Cardiac muscle cell (in vitro differentiated cells and primary cell): ENCODE measurements around the gene EIF3K. TPM values are rescaled to one million over a fixed set of nuclear protein-coding genes. Genes with fewer than 3 reads are reported as not detected.
A peak's percentile ranks its signal among the peaks of the same experiment; 100 is the strongest.

Experiments
- DNase-seq, 2 donors: peaks; one replicate each; pipeline versions ENCODE4 v3.0.0 to v3.0.0-alpha.2; 2010 to 2017; ENCODE audit warnings: low read depth in 1 of 2, low spot score in 1 of 2
- H3K27ac ChIP-seq: fragments of 200-600 bp; sonication (generic); 2 replicates; pipeline ENCODE4 v1.5.1; 2016
- H3K27me3 ChIP-seq: fragments of 200-600 bp; sonication (generic); 2 replicates; pipeline ENCODE4 v1.6.0; 2016; ENCODE audit warnings: control low read depth
- H3K36me3 ChIP-seq: fragments of 200-600 bp; sonication (generic); 2 replicates; pipeline ENCODE4 v1.5.1; 2016; ENCODE audit warnings: control low read depth
- H3K4me1 ChIP-seq: fragments of 200-600 bp; sonication (generic); 2 replicates; pipeline ENCODE4 v1.8.1; 2017; ENCODE audit warnings: low read depth, mild to moderate bottlenecking, mixed run types
- H3K4me3 ChIP-seq: fragments of 200-600 bp; sonication (generic); 2 replicates; pipeline ENCODE4 v1.5.1; 2016; ENCODE audit warnings: mild to moderate bottlenecking
- H3K9me3 ChIP-seq: fragments of 200-600 bp; sonication (generic); 2 replicates; pipeline ENCODE4 v1.5.1; 2017; ENCODE audit warnings: low read depth, mild to moderate bottlenecking, control low read depth
- polyA plus RNA-seq: library from polyadenylated mRNA; unstranded; fragments of >200 nt; fragmentation: Nextera tagmentation; extraction: Ambion mirVana; gene quantifications from 2 replicates; pipeline ENCODE4 v1.2.1, GENCODE V29; 2016
- total RNA-seq: library from RNA; depleted of rRNA; stranded (reverse); fragments of >200 nt; gene quantifications from 2 replicates; pipeline ENCODE4 v1.2.3, GENCODE V29; 2016
- TF ChIP-seq, protein P1 (sequence below): IDR thresholded peaks from 2 replicates; pipeline ENCODE4 v1.5.1; 2012; ENCODE audit warnings: low read depth, mild to moderate bottlenecking, low read length

The EIF3K gene
- total and polyA plus RNA-seq, 2 experiments from 2014 or later, result 455 to 504 TPM

DNA sequence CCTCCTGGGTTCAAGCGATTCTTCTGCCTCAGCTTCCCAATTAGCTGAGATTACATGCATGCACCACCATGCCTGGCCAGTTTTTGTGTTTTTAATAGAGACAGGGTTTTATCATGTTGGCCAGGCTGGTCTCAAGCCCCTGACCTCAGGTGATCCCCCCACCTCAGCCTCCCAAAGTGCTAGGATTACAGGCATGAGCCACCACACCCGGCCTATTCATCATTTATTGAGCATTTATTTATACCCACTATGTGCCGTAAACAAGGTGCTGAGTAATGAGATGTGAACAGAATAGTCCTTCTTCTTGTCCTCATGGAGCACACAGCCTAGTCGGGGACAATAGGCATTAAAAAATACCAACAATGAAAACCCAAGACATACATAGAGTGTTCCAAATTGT lies 54.0 kb downstream of the EIF3K start:
- Histone ChIP-seq H3K27ac (peak overlapping the region; percentile 58), H3K4me1 (peaks cover 62% of the 10 kb centered on the region)
- TF ChIP-seq, protein P1, sequence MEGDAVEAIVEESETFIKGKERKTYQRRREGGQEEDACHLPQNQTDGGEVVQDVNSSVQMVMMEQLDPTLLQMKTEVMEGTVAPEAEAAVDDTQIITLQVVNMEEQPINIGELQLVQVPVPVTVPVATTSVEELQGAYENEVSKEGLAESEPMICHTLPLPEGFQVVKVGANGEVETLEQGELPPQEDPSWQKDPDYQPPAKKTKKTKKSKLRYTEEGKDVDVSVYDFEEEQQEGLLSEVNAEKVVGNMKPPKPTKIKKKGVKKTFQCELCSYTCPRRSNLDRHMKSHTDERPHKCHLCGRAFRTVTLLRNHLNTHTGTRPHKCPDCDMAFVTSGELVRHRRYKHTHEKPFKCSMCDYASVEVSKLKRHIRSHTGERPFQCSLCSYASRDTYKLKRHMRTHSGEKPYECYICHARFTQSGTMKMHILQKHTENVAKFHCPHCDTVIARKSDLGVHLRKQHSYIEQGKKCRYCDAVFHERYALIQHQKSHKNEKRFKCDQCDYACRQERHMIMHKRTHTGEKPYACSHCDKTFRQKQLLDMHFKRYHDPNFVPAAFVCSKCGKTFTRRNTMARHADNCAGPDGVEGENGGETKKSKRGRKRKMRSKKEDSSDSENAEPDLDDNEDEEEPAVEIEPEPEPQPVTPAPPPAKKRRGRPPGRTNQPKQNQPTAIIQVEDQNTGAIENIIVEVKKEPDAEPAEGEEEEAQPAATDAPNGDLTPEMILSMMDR, result no peak

DNA sequence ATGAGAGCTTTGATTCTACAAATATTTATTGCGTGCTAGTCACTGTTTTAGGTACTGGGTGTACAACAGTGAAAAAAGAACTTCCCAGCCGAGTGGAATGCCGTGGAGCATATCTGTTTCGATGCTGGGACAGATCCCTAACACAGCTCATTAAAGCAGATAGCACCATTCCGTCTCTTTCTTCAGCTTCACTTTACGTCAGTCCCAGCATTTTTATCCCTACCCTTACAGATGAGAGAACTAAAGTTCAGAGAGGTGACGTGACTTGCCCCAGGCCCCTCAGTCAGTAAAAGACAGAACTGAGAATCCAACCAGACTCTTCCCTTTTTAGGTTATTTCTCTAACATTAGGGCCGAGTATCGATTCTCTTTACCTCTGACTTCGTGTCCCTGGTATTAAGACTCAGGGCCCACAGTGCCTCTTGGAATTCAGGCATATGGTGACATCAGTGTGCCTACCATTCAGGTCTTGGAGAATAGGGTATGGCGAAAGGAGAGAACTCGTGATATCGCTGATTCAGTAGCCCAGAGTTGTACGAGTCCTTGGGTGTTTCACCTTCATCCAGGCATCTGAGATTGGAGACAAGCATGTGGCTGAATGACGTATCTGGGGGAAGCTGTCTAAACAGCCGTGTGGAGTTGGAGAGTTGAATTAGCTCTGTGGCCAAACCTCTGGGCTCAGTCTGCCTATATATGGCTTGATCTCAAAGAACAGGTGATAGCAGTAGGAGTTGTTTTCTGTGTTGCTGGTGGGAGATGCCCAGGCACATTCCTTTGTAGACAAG lies 55.6 kb downstream of the EIF3K start:
- DNase-seq, result peak in 1 of 2 donors; percentile 65
- peak overlapping the region; percentile 94 for H3K27ac ChIP-seq
- no peaks in the 10 kb centered on the region for H3K27me3 ChIP-seq
- H3K9me3 ChIP-seq, result no peaks in the 10 kb centered on the region
- H3K36me3 ChIP-seq, result no peaks in the 10 kb centered on the region
- peaks cover 51% of the 10 kb centered on the region for H3K4me1 ChIP-seq
- H3K4me3 ChIP-seq, result no peak overlapping the region
- TF ChIP-seq, protein P1, result no peak

More for the DNA sequence above, 54.0 kb downstream of the EIF3K start:
- Histone ChIP-seq H3K4me3 (no peak overlapping the region), H3K36me3 (no peaks in the 10 kb centered on the region), H3K9me3 (no peaks in the 10 kb centered on the region), H3K27me3 (no peaks in the 10 kb centered on the region)
- no peak for DNase-seq

- Histone ChIP-seq H3K27ac (peak overlapping the region; percentile 94), H3K4me3 (no peak overlapping the region), H3K4me1 (peaks cover 41% of the 10 kb centered on the region), H3K27me3 (no peaks in the 10 kb centered on the region), H3K36me3 (no peaks in the 10 kb centered on the region), H3K9me3 (no peaks in the 10 kb centered on the region)
- TF ChIP-seq, protein P1, result no peak
- DNase-seq, result no peak
Measured at GRCh38 chr19:38675611-38676010, 56.6 kb downstream of the EIF3K start.

DNA sequence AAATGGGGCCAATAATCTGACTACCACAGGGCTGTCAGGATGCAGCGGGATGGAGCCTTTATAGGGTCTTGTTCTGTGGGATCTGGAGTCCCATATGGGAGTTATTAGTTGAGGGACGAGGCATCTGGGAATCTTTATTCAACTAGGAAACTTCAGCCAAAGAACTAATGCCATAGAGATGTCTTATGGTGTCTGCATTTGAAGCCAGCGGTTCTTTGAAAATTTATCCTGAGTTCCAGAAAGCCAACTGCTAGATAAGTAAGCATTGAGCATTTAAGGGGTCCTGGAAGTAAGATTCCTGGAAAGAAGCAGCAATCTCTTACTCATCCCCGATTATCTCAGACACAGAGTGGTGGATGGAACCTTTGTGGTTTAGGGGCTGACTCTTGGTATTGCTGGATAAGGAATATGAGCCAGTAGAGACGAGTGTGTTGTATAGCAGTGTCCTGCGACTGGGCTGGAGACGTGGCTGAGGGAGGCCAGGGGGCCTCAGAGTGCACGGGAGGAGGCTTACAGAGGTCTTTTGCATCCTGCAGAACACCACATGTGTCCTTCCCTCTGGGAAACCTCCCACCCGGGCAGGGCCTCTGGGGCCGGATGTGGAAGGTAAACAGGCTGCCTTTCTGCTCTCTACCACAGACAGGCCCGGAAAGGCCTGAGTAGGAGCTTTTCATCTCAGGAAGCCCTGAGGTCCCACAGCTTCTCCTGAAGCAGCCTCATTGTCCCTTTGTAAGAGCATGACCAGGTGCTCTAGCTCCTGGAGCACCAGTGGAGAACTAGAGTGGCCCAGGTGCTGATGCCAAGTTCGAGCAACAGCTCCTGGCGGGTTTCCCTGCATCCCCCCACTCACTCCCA lies 57.3 kb downstream of the EIF3K start:
- peak in 1 of 2 donors; percentile 77 for DNase-seq
- H3K36me3 ChIP-seq, result no peaks in the 10 kb centered on the region
- H3K4me1 ChIP-seq, result peaks cover 36% of the 10 kb centered on the region
- TF ChIP-seq, protein P1, result no peak
- peak overlapping the region; percentile 94 for H3K27ac ChIP-seq
- no peaks in the 10 kb centered on the region for H3K27me3 ChIP-seq
- no peak overlapping the region for H3K4me3 ChIP-seq
- H3K9me3 ChIP-seq, result no peaks in the 10 kb centered on the region

- Histone ChIP-seq H3K27me3 (no peaks in the 10 kb centered on the region), H3K9me3 (no peaks in the 10 kb centered on the region), H3K36me3 (no peaks in the 10 kb centered on the region), H3K4me3 (no peak overlapping the region), H3K27ac (peak overlapping the region; percentile 94), H3K4me1 (peaks cover 32% of the 10 kb centered on the region)
- DNase-seq, result no peak
- TF ChIP-seq, protein P1, result no peak
Measured at GRCh38 chr19:38676878-38677646, 58.1 kb downstream of the EIF3K start.
